DND-41 (cell line): ENCODE results near the gene MTFR1L.

Experiments used
- CTCF ChIP-seq: IDR thresholded peaks from 2 replicates; pipeline ENCODE4 v1.5.1; 2012; ENCODE audit warnings: borderline replicate concordance, low read length, moderate library complexity, mild to moderate bottlenecking; ENCODE audit not compliant: poor library complexity, severe bottlenecking; ENCODE audit errors: extremely low read depth
- EZH2 ChIP-seq: IDR thresholded peaks from 3 replicates; pipeline ENCODE4 v1.6.1; 2012; ENCODE audit warnings: borderline replicate concordance, low read depth, mild to moderate bottlenecking, moderate library complexity, low read length, inconsistent platforms; ENCODE audit not compliant: severe bottlenecking

GRCh38 chr1:25798666-25799351 is 20.9 kb upstream of the MTFR1L start:
- TF ChIP-seq EZH2 (no peak), CTCF (no peak)
